Neural progenitor cell (in vitro differentiated cells): ENCODE data around the gene AOC3.
"Not testable (repeated sequence)": the region's sequence is repeated elsewhere in the genome, so short reads cannot be mapped to it uniquely, and the experiment has no call there.

ENCODE experiments used
- CTCF ChIP-seq: fragments of 200-600 bp; sonication (generic); IDR thresholded peaks from 2 replicates; pipeline ENCODE4 v1.5.1; 2017; ENCODE audit warnings: antibody characterized with exemption, mild to moderate bottlenecking
- EZH2 ChIP-seq: fragments of 200-600 bp; sonication (generic); IDR thresholded peaks from 2 replicates; pipeline ENCODE4 v1.6.1; 2017; ENCODE audit warnings: antibody characterized with exemption, mild to moderate bottlenecking, moderate library complexity

GRCh38 chr17:42856516-42856915 is 5.5 kb downstream of the AOC3 start:
- not testable (repeated sequence) for TF ChIP-seq CTCF, EZH2
